RPMI8226 (cell line): Measurements from ENCODE around the gene COL17A1.

Source experiments
- DNase-seq: peaks from one replicate; pipeline ENCODE4 v3.0.0-alpha.2; 2015

The COL17A1 gene

GRCh38 chr10:104092749-104093148 is 7.1 kb upstream of the COL17A1 start:
- no peak for DNase-seq

GRCh38 chr10:104090611-104091010 is 4.9 kb upstream of the COL17A1 start:
- no peak for DNase-seq

GRCh38 chr10:104089621-104090020 is 3.9 kb upstream of the COL17A1 start:
- DNase-seq, result no peak

GRCh38 chr10:104088239-104088638 is 2.6 kb upstream of the COL17A1 start:
- no peak for DNase-seq

- DNase-seq, result no peak
Observed at GRCh38 chr10:104084482-104085142, 1.1 kb downstream of the COL17A1 start.

- no peak for DNase-seq
Observed at GRCh38 chr10:104081998-104082397, 3.7 kb downstream of the COL17A1 start.

GRCh38 chr10:104080762-104081161 is 4.9 kb downstream of the COL17A1 start:
- DNase-seq, result no peak

- no peak for DNase-seq
Observed at GRCh38 chr10:104077663-104078151, 8.0 kb downstream of the COL17A1 start.

- DNase-seq, result no peak
Observed at GRCh38 chr10:104077247-104077646, 8.4 kb downstream of the COL17A1 start.

GRCh38 chr10:104076743-104077160 is 8.9 kb downstream of the COL17A1 start:
- DNase-seq, result no peak

- DNase-seq, result no peak
Observed at GRCh38 chr10:104074505-104074904, 11.2 kb downstream of the COL17A1 start.

- no peak for DNase-seq
Observed at GRCh38 chr10:104072786-104073185, 12.9 kb downstream of the COL17A1 start.

GRCh38 chr10:104069613-104070012 is 16.1 kb downstream of the COL17A1 start:
- DNase-seq, result no peak

GRCh38 chr10:104067525-104067924 is 18.2 kb downstream of the COL17A1 start:
- DNase-seq, result no peak

GRCh38 chr10:104066945-104067344 is 18.7 kb downstream of the COL17A1 start:
- DNase-seq, result no peak

- no peak for DNase-seq
Observed at GRCh38 chr10:104065748-104066147, 19.9 kb downstream of the COL17A1 start.

- no peak for DNase-seq
Observed at GRCh38 chr10:104061196-104061595, 24.5 kb downstream of the COL17A1 start.

GRCh38 chr10:104059364-104059763 is 26.3 kb downstream of the COL17A1 start:
- DNase-seq, result peak; percentile 57

GRCh38 chr10:104057717-104058116 is 28.0 kb downstream of the COL17A1 start:
- DNase-seq, result no peak

GRCh38 chr10:104056619-104057273 is 28.9 kb downstream of the COL17A1 start:
- DNase-seq, result no peak

GRCh38 chr10:104054430-104054829 is 31.2 kb downstream of the COL17A1 start:
- no peak for DNase-seq

- DNase-seq, result no peak
Observed at GRCh38 chr10:104053201-104053600, 32.5 kb downstream of the COL17A1 start.

- no peak for DNase-seq
Observed at GRCh38 chr10:104052431-104052830, 33.2 kb downstream of the COL17A1 start.

- DNase-seq, result no peak
Observed at GRCh38 chr10:104049504-104050250, 36.0 kb downstream of the COL17A1 start.
